B cell (primary cell): ENCODE data around the gene PCSK9.

Source experiments
- CTCF ChIP-seq: fragments of 200-600 bp; IDR thresholded peaks from one replicate; pipeline ENCODE4 v1.8.0; 2022; ENCODE audit warnings: antibody characterized with exemption, mild to moderate bottlenecking
- EZH2 ChIP-seq: IDR thresholded peaks from 2 replicates; pipeline ENCODE4 v1.6.1; 2012; ENCODE audit warnings: borderline replicate concordance, low read depth, mild to moderate bottlenecking, moderate library complexity, low read length; ENCODE audit not compliant: insufficient read depth, poor library complexity, severe bottlenecking

DNA sequence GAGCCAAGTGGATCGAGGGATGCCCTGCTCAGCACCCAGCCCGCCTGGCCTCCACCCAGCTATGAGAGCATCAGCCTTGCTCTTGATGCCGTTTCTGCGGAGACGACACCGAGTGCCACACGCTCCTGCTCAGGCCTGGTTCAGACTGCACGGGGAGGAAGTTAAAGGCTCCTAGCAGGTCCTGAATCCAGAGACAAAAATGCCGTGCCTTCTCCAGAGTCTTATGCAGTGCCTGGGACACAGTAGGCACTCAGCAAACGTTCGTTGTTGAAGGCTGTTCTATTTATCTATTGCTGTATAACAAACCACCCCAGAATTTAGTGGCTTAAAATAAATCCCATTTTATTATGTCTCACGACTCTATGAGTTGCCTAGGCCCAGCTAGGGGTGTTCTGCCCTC is 47.4 kb upstream of the PCSK9 start:
- TF ChIP-seq EZH2 (no peak), CTCF (no peak)
